B cell (primary cell): ENCODE data around the gene CCPG1. TPM values are rescaled to one million over a fixed set of nuclear protein-coding genes. Genes with fewer than 3 reads are reported as not detected.

Source experiments
- ATAC-seq: fragments of 200-7000 bp; cut with Tn5 transposase; one replicate; pipeline ENCODE4 v1.10.0; 2021; ENCODE audit warnings: low read depth, mild to moderate bottlenecking, moderate number of reproducible peaks, moderate library complexity
- CTCF ChIA-PET: fragments of 350-600 bp; sonication (Branson Sonifier 250); formaldehyde crosslinking; loops from one replicate; lab custom pipeline; 2021; ENCODE audit warnings: antibody characterized with exemption, inconsistent platforms; lab: Charles Lee
- POLR2A ChIA-PET: fragments of 350-600 bp; sonication (Branson Sonifier 250); formaldehyde crosslinking; loops from one replicate; lab custom pipeline; 2021; ENCODE audit warnings: antibody characterized with exemption; lab: Charles Lee
- DNase-seq: peaks from one replicate; pipeline ENCODE4 v3.0.0; 2013
- H2AFZ ChIP-seq: 2 replicates; pipeline ENCODE4 v1.6.1; 2012; ENCODE audit warnings: mild to moderate bottlenecking, low read depth, low read length; ENCODE audit not compliant: insufficient read depth, poor library complexity, severe bottlenecking
- H3K27ac ChIP-seq, 2 donors: 1 replicate in 1 of 2; 2 replicates in 1 of 2; pipeline ENCODE4 v1.5.1; 2012 to 2013; ENCODE audit warnings: low read length in 2 of 2, mild to moderate bottlenecking in 2 of 2, moderate library complexity in 1 of 2
- H3K27me3 ChIP-seq, 4 experiments: fragments of 200-600 bp in 1 of 4; sonication (generic) in 1 of 4; replicated peaks in 1 of 4; 1 replicate in 2 of 4; 2 replicates in 2 of 4; pipeline versions ENCODE4 v1.6.1 to v1.7.0; 2013 to 2016; ENCODE audit warnings: low read length in 3 of 4, mild to moderate bottlenecking in 2 of 4, mixed read lengths in 1 of 4, moderate library complexity in 1 of 4; ENCODE audit not compliant: insufficient read depth in 4 of 4, control insufficient read depth in 3 of 4; ENCODE audit errors: control extremely low read depth in 1 of 4
- H3K36me3 ChIP-seq, 2 experiments: replicated peaks in 1 of 2; 1 replicate in 1 of 2; 2 replicates in 1 of 2; pipeline versions ENCODE4 v1.6.1 to v1.7.1; 2013; ENCODE audit warnings: low read length in 1 of 2; ENCODE audit not compliant: insufficient read depth in 2 of 2, control insufficient read depth in 1 of 2; ENCODE audit errors: control extremely low read depth in 1 of 2, extremely low read depth in 1 of 2
- H3K4me1 ChIP-seq, 2 donors: fragments of 200-600 bp in 1 of 2; sonication (generic) in 1 of 2; 1 replicate in 1 of 2; 2 replicates in 1 of 2; pipeline versions ENCODE4 v1.5.1 to v1.6.1; 2013 to 2017; ENCODE audit warnings: low read length in 2 of 2; ENCODE audit not compliant: control insufficient read depth in 2 of 2, insufficient read depth in 2 of 2
- H3K4me2 ChIP-seq: replicated peaks from 2 replicates; pipeline ENCODE3; 2012; ENCODE audit warnings: mild to moderate bottlenecking, low read depth, low read length; ENCODE audit not compliant: poor library complexity, severe bottlenecking
- H3K4me3 ChIP-seq, 5 experiments: fragments of 200-600 bp in 1 of 5; sonication (generic) in 1 of 5; 1 replicate in 3 of 5; 2 replicates in 2 of 5; pipeline versions ENCODE4 v1.5.1 to v1.7.0; 2011 to 2016; ENCODE audit warnings: low read length in 4 of 5, mild to moderate bottlenecking in 4 of 5, low read depth in 2 of 5, control low read depth in 1 of 5, moderate library complexity in 1 of 5; ENCODE audit not compliant: insufficient read depth in 1 of 5; ENCODE audit errors: control extremely low read depth in 1 of 5, extremely low read depth in 1 of 5
- H3K79me2 ChIP-seq: fragments of 200-600 bp; sonication (generic); one replicate; pipeline ENCODE4 v1.6.0; 2016; ENCODE audit warnings: low read length; ENCODE audit not compliant: control insufficient read depth, insufficient read depth
- H3K9ac ChIP-seq: fragments of 200-600 bp; sonication (generic); 2 replicates; pipeline ENCODE4 v1.6.1; 2017; ENCODE audit warnings: mild to moderate bottlenecking, low read length, moderate library complexity
- H3K9me3 ChIP-seq, 3 donors: one replicate each; pipeline versions ENCODE4 v1.6.1 to v1.7.1; 2013; ENCODE audit warnings: low read length in 2 of 3; ENCODE audit not compliant: control insufficient read depth in 2 of 3, insufficient read depth in 1 of 3; ENCODE audit errors: control extremely low read depth in 1 of 3
- H4K20me1 ChIP-seq: 2 replicates; pipeline ENCODE4 v1.6.0; 2012; ENCODE audit warnings: mild to moderate bottlenecking, low read length; ENCODE audit not compliant: insufficient read depth, control insufficient read depth, poor library complexity, severe bottlenecking
- H3K27ac Mint-ChIP-seq: one replicate; pipeline ENCODE4 v1.8.0; 2021; ENCODE audit warnings: mixed read lengths
- H3K27me3 Mint-ChIP-seq: one replicate; pipeline ENCODE4 v1.8.0; 2021; ENCODE audit warnings: mixed read lengths
- H3K4me1 Mint-ChIP-seq: one replicate; pipeline ENCODE4 v1.8.0; 2021; ENCODE audit warnings: mixed read lengths
- H3K4me3 Mint-ChIP-seq: one replicate; pipeline ENCODE4 v1.8.0; 2021; ENCODE audit warnings: mixed read lengths
- H3K9me3 Mint-ChIP-seq: one replicate; pipeline ENCODE4 v1.8.0; 2022; ENCODE audit warnings: mixed read lengths; ENCODE audit not compliant: insufficient read depth
- CTCF ChIP-seq: fragments of 200-600 bp; IDR thresholded peaks from one replicate; pipeline ENCODE4 v1.8.0; 2022; ENCODE audit warnings: antibody characterized with exemption, mild to moderate bottlenecking
- EZH2 ChIP-seq: IDR thresholded peaks from 2 replicates; pipeline ENCODE4 v1.6.1; 2012; ENCODE audit warnings: borderline replicate concordance, low read depth, mild to moderate bottlenecking, moderate library complexity, low read length; ENCODE audit not compliant: insufficient read depth, poor library complexity, severe bottlenecking
- WGBS: methylation state at CpG from one replicate; pipeline ENCODE4 v1.1.5; 2013; ENCODE audit warnings: missing lambda C conversion rate; ENCODE audit not compliant: insufficient coverage; 5-methylcytosine and 5-hydroxymethylcytosine counted together
- intact Hi-C: fragments of 100-400 bp; cut with micrococcal nuclease; formaldehyde crosslinking; loops from one replicate; pipeline ENCODE4 v1.10.0; 2022
- polyA plus RNA-seq: library from polyadenylated mRNA; depleted of rRNA; stranded (reverse); fragments of >200 nt; gene quantifications from 2 replicates; pipeline ENCODE4 v1.2.3, GENCODE V29; 2012
- total RNA-seq, 2 donors: library from RNA; stranded (reverse); fragments of 120-200 nt in 1 of 2; gene quantifications; 1 replicate in 1 of 2; 2 replicates in 1 of 2; pipeline versions ENCODE4 v1.2.3 to v1.2.4, GENCODE V29; 2013 to 2022

Gene CCPG1
- total and polyA plus RNA-seq, 2 donors (not counting 1 experiment from before 2014, with no cell fraction given), result 3.5 to 32.1 TPM

GRCh38 chr15:55383687-55384086 lies 24.5 kb downstream of the CCPG1 start:
- no peaks in the 10 kb centered on the region for H4K20me1 ChIP-seq
- H3K4me2 ChIP-seq, result no peak overlapping the region
- no peak for DNase-seq
- no peaks in the 10 kb centered on the region for H3K9me3 ChIP-seq
- Mint-ChIP-seq H3K4me3 (no peak overlapping the region), H3K9me3 (peaks cover 2% of the 10 kb centered on the region), H3K27ac (no peak overlapping the region), H3K27me3 (no peaks in the 10 kb centered on the region), H3K4me1 (no peaks in the 10 kb centered on the region)
- no peaks in the 10 kb centered on the region for H3K4me1 ChIP-seq
- ChIA-PET POLR2A (no interaction called here), CTCF (no interaction called here)
- peaks cover 0 to 32% of the 10 kb centered on the region in 2 experiments for H3K36me3 ChIP-seq
- WGBS, result 86% methylated on average over 1 of the region's 2 CpGs
- H3K79me2 ChIP-seq, result no peaks in the 10 kb centered on the region
- H3K27me3 ChIP-seq, result no peaks in the 10 kb centered on the region
- no peak overlapping the region for H3K27ac ChIP-seq
- ATAC-seq, result no peak
- H2AFZ ChIP-seq, result no peak overlapping the region
- intact Hi-C loops, result no loop called here
- H3K4me3 ChIP-seq, result no peak overlapping the region
- TF ChIP-seq EZH2 (no peak), CTCF (no peak)
- H3K9ac ChIP-seq, result no peak overlapping the region

- no peaks in the 10 kb centered on the region for H3K79me2 ChIP-seq
- H3K27me3 Mint-ChIP-seq, result no peaks in the 10 kb centered on the region
- intact Hi-C loops, result no loop called here
- ChIA-PET CTCF (interaction anchor here (0.7 kb wide), 1 partner anchor 32 kb away, joined by 5 read pairs; no protein-coding TSS in a partner anchor), POLR2A (no interaction called here)
- no peaks in the 10 kb centered on the region for H3K27me3 ChIP-seq
- H3K4me3 ChIP-seq, result no peak overlapping the region
- ATAC-seq (no peak), DNase-seq (no peak)
- no peak overlapping the region for H2AFZ ChIP-seq
- no peaks in the 10 kb centered on the region for H3K4me1 Mint-ChIP-seq
- no peaks in the 10 kb centered on the region for H3K9me3 ChIP-seq
- H3K27ac Mint-ChIP-seq, result no peak overlapping the region
- no peak overlapping the region for H3K4me3 Mint-ChIP-seq
- peaks cover 2% of the 10 kb centered on the region for H3K9me3 Mint-ChIP-seq
- H3K36me3 ChIP-seq, result peaks cover 0 to 39% of the 10 kb centered on the region in 2 experiments
- no peak overlapping the region for H3K27ac ChIP-seq
- TF ChIP-seq EZH2 (no peak), CTCF (no peak)
- H3K9ac ChIP-seq, result no peak overlapping the region
- H3K4me2 ChIP-seq, result no peak overlapping the region
- no peaks in the 10 kb centered on the region for H4K20me1 ChIP-seq
- no peaks in the 10 kb centered on the region for H3K4me1 ChIP-seq
These were observed 26.6 kb downstream of the CCPG1 start for GRCh38 chr15:55381595-55381994.
